Hematopoietic multipotent progenitor cell treated with erythropoietin and hydrocortisone succinate and interleukin-3 and kit ligand, for 6 days (in vitro differentiated cells): ENCODE results near the gene LHPP.

ENCODE experiments used
- DNase-seq: peaks from one replicate; pipeline ENCODE4 v3.0.0-alpha.2; 2015

LHPP gene

DNA sequence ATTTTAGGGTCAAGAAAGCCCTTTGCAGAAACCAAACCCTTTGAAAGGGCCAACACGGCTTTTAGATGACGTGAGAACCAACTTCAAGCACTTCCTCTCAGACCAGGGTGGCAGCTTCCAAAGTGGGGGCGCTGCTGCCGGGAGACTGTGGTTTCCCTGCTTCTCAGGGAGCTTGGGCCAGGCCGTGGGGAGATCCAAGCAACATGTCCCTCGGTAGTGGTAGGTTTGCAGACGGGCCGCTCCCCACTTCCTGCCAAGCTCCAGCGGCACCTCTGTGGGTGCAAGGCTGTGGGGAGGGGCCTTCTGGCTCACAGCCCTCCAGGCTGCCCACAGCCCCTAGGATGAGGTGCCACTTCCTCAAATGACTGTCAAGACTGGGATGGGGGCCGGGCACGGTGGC is 150.1 kb downstream of the LHPP start:
- peak; percentile 65 for DNase-seq

GRCh38 chr10:124612611-124613498 is 151.2 kb downstream of the LHPP start:
- peak; percentile 72 for DNase-seq

DNA sequence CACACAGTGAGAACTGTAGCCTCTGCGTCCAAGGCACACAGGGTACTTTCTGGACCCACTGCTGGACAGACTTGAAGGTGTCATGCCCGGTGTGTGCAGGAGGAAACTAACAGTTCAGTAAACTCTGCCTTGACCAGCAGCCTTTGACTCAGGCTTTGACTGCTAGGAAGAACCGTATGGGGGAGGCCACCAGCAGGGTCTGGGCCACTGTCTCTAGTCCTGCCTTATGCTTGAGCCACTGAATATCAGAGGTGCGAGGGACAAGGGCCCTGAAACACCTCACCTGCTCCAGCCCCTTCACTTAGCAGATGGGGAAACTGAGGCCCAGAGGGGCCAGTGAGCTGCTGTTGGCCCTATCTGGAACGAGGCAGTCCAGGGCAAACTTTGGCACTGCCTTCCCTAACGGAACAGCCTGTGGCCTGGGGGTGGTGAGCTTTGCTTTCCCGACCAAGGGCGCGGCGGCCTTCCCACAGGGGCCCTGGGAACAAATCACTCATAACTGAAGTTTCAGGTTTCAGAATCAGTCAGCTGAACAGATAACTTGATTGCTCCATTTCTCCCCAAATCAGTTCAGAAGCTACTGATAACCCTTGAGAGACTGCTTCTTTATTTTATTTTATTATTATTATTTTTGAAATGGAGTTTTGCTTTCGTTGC is 152.5 kb downstream of the LHPP start:
- DNase-seq = no peak

DNA sequence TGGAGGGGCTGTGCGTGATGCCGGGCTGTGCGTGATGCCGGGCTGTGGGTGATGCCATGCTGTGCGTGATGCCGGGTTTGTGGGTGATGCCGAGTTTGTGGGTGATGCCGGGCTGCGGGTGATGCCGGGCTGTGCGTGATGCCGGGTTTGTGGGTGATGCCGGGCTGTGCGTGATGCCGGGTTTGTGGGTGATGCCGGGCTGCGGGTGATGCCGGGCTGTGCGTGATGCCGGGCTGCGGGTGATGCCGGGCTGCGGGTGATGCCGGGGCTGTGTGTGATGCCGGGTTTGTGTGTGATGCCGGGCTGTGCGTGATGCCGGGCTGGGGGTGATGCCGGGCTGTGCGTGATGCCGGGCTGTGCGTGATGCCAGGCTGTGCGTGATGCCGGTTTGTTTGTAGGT is 153.6 kb downstream of the LHPP start:
- DNase-seq = no peak

DNA sequence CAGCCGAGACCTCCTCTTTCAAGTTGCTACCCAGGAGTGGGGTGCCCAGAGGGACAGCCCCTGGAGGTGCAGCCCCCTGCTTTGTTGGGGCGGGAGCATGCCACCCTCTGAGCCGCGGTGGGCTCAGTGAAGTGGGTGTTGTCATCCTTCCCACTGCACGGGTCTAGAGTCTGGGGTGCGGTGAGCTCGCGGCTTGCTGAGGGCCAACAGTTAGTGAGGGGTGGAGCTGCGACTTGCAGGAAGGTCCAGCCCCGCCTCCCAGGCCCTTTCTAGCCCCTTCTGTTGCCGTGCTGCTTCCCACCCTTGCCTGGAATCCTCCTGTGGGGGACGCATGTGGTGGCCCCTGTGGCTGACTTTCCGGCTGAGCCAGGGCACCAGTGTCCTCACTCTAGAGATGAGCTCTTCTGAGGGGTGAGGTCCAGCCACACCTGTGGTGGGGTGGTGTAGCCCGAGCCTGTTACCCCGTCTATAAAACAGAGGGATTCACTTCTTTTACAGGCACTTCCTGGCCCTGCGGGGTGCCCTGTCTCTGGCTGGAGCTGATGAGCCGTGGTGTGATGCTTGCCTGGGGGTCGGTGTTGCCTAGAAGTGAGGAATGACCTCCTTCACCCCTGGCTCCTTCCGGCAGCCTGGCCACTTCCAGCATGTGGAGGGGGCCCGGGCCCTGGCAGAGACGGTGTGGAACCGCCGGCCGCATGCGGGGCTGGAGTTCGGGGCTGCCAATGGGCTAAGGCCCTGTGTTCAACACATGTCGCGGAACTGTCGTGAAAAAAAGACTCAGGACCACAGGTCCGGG is 154.6 kb downstream of the LHPP start:
- no peak for DNase-seq

DNA sequence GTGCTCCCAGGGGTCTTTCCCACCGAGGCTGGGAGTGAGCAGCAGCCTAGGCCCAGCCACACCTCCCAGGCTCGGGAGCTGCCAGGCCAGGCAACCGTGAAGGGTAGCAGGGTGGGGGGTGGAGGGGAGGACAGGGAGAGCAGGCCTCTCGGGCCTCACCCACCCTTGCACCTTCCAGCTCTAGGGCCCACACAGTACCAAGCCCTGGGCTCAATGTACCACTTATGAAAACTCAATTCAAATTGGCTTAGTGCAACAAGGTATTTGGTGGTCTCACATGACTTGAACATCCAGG is 155.2 kb downstream of the LHPP start:
- no peak for DNase-seq

DNA sequence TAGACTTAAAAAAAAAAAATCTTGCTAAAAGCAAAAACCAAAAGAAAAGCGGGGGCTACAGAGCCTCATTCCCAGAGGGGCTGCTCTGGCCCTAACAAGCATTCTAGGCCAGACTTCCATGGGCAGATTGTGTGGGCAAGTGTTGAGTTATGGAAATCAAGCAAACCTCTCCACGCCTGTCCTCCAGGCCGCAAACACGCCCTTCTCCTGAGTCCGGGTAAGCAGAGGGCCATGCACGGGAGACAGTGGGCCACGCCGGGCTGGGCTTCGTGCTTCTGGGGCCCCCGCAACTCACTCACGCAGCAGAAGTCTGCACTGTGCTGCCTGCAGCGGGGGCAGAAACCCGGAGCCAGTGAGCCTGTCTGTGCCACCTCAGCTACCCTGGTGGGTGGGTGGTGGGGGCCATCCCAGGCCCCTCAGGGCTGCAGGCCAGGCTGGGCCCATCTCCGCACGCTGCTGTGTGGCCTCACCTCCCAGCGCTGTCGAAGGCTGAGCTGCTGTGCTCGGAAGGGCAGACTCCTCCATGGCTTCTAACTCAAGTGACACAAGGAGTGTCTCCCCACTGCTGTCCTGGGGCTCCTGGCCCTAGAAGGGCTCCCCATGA is 156.9 kb downstream of the LHPP start:
- no peak for DNase-seq

DNA sequence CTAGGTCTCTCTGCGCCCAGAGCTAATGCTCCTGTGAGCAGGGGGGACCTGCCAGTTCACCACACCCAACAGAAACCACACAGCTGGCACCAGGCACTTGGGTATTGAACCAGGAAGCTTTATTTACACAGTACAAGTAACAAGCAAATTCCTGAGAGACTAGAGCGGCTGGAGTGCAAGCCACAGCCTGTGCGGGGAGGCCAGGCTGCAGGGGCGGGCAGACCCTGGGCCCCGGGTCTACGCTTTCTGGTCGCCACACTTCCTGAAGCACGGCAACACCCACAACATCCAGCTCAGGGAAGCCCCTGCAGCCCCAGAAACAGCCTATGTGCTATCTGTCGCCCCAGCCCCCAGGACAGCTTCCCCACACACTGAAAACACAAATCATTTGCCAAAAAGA is 157.6 kb downstream of the LHPP start:
- peak; percentile 78 for DNase-seq

DNA sequence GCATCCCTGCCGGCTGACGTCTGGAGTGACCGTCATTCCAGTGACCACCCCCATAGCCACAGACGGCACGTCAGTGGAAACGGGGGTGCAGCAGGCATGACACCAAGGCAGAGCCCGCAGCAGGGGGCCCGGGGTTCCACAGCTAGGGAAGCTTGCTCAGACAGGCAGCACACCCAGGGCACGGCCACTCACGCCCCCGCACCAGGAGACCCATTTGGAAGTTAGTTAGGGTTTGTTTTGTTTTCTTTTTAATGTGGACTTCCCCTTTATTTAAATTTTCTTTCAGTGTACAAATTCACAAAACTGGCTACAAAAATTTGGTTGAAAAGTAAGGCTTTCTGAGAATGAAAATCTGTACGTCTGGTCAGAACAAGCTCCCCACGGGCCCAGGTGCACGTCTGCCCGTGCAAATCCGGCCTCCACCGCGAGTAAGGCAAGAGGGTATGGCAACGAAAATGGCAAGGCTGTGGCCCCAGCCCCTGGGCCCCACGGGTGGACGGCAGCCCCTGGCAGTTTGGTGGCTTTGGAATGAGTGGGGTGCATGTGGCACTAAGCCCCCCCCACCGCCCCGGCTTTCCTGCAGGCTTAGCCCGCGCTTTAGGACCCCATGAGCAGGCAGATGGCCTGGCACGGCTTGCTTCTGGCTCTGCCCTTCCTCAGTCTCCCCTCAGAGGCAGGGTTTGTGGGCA is 158.3 kb downstream of the LHPP start:
- DNase-seq = no peak

DNA sequence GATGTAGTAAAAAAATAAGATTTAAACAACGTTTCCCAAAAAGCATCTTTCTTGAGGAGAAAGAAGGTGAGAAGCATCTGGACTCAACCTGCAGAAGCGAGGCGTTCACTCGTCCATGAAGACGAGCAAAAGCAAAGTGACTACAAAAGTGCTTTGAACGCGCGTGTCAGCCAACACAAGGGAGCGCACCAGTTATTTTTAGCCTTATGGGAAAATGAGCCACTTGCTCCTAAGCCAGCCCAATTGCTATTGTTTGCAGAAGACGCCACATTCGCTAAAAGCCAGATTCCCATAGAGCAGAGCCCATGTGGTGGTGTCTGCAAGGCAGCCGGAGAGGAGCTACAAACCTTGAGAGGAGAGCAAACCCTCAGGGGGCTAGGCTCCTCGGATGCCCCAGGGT is 160.0 kb downstream of the LHPP start:
- no peak for DNase-seq

- DNase-seq = no peak
These were observed 160.5 kb downstream of the LHPP start for GRCh38 chr10:124622158-124622557.

- DNase-seq = no peak
These were observed 161.4 kb downstream of the LHPP start for GRCh38 chr10:124622866-124623536.

GRCh38 chr10:124624006-124624405 is 162.4 kb downstream of the LHPP start:
- no peak for DNase-seq

- no peak for DNase-seq
These were observed 162.8 kb downstream of the LHPP start for GRCh38 chr10:124624466-124624865.

GRCh38 chr10:124624895-124625294 is 163.3 kb downstream of the LHPP start:
- DNase-seq = no peak

DNA sequence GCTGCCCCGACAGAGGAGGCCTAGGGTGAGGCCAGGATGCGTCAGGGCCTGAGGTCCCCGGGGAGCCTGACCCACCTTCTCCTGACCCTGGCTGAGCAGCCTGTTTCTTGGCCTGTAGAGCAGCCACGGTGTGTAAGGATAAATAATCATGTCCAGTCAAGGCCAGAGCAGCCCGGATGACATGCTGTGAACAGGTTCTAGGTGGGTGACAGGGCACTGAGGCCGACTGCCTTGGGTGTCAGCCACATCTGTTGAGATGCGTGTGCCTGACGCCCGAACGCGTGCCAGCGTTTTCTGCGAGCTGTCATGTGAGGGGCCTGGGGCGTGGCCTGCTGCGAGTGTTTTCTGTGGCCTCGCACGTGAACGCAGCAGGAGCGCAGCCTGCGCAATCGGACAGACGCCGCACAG is 164.2 kb downstream of the LHPP start:
- no peak for DNase-seq

DNA sequence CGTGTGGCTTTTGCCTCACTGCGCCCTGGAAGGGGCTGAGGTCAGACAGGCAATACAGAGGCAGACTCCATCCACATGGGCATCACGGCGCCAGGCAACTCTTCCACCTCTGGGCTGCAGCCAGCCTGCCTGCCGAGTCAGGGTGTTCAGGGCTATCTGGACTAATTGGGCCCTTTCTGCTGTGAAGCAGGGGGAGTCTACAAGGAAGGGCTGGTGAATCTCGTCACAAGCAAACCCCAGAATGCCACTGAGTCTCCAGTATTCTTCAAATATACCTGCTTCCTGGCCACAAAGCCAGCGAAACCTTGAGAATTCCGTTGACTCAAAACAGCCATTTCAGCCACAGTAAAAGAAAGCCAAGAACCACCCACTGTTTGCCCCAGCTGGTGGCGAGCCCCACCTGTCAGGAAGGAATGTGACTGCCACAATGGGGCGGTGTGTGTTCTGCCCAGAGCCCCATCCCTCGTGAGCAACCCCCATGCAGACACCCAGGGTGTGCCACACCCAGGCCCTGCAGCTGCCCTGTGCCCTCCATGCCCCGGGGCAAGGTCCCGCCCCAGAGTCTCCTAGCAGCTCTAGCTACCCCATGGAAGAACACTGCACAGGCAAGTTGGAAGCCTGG is 165.2 kb downstream of the LHPP start:
- DNase-seq = peak; percentile 83

DNA sequence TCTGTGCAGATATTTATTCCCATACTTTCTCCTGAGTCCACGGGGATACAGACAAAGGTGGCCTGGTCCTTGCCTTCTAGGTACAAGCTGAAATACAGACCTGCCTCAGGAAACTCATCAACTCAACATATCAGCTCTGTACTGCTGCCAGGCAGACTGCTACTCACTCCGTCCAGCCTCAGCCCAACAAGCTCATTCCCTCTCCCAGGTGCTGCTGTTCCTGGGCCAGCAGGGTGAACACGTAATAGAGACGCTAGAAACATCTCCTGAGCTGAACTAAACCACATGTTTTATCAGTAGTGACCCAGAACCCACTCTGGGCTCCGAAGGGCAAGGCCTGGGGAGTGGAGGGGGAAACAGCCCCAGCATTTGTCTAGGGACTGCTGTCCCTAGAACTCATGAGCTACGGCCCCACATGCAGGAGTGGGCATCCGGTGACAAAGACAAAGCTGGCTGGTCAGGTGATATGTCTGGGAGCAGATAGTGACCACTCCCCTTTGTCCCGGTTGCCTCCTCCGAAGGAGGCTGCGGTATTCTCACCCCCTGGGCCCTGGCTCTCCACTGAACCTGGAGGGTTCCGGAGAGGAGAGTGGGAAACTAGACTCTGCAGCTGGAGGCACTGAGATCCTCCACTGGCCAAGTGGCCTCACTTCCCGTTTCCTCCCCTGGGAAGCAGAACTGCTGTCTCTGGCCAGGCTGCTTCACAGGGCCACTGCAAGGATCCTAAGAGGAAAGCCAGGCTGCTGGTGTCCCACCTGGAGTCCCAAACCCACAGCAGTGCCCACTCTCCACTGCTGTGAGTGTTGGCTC is 166.4 kb downstream of the LHPP start:
- peak; percentile 91 for DNase-seq

GRCh38 chr10:124628676-124629021 is 167.0 kb downstream of the LHPP start:
- DNase-seq = no peak

GRCh38 chr10:124629415-124629814 is 167.8 kb downstream of the LHPP start:
- no peak for DNase-seq

DNA sequence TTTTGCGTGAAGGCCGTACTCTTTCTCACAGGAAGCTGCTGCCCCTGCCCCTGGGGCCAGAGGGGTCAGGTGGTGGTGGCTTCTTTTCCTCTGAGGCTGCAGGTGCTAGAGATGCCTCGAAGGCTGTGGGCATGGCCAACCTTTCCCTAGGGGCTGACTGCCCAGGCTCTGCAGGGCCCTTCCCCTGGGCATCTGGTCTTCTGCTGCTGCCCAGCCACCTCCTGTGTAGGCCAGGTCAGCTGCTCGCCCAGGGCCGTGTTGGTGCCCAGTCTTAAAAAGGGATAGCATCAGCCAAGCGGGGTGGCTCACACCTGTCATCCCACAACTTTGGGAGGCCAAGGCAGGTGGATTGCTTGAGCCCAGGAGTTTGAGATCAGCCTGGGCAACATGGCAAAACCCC is 168.2 kb downstream of the LHPP start:
- no peak for DNase-seq
